Stimulated activated CD8-positive, alpha-beta memory T cell treated with anti-CD3 and anti-CD28 coated beads, Interleukin-12 subunit alpha, Interleukin-12 subunit beta, amount 100 ng/mL, for 4 hours (primary cell): ENCODE results near the gene CCDC90B.
"Not testable (repeated sequence)": the region's sequence is repeated elsewhere in the genome, so short reads cannot be mapped to it uniquely, and the experiment has no call there.

Source experiments
- DNase-seq: peaks from one replicate; pipeline ENCODE4 v3.0.0-alpha.2; 2020; ENCODE audit warnings: low read depth

The CCDC90B gene

GRCh38 chr11:83287631-83288030 is 1.5 kb upstream of the CCDC90B start:
- DNase-seq = no peak

DNA sequence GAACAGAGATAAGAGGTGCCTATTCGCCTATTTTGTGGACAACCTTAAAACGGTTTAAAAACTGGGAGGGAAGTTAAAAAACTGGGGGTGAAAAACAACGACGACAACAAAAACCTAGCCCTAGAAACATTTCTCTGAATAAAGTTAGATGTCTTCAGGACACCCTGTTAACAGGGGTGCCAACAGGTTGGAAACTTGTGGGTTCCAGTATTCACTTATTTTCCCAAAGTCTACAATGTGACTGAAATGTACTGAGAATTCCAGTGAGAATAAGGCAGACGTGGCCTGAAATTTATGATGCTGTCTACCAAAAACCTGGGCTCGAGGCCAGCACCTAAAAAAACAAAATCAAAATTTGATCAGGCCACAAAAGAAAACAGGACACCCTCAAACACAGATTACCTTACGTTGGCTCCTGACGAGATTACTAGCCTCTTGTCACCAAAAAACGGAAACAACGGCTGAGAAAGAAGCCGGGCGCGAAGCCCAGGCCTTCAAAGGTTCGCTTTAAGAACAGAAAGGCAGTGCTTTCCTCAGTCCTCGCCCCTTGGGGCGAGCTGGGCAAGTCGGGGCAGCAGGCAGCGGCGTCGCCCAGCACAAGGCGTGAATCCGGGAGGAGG is 906 bp downstream of the CCDC90B start:
- no peak for DNase-seq

DNA sequence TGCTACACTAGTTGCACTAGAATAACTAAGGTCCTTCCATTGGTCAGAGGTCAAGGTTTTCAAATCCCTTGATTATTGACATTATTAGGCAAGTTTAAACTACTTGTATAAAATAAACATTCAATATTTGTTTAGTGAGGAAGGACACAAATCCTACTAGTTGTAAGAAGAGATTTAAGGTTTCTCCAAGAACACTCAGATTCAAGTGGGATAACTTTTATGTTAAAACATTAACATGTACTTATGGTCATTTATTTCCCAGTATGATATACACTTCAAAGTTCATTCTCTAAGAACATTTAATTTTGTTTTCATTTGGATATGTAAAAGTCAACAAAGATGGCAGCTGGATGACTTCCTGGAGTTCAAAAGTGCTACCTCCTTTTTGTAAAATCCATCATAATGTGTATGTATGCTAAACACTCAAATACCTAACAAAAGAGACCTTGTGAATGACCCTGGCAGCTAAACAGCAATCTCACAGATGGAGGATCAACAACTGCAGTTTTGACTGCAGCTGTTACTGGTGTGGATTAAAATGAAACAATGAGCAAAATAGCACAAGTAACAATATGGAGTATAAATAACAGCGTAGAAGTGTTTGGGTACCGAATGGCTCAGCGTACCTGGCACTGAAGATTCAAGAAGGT is 1.5 kb downstream of the CCDC90B start:
- DNase-seq = no peak

DNA sequence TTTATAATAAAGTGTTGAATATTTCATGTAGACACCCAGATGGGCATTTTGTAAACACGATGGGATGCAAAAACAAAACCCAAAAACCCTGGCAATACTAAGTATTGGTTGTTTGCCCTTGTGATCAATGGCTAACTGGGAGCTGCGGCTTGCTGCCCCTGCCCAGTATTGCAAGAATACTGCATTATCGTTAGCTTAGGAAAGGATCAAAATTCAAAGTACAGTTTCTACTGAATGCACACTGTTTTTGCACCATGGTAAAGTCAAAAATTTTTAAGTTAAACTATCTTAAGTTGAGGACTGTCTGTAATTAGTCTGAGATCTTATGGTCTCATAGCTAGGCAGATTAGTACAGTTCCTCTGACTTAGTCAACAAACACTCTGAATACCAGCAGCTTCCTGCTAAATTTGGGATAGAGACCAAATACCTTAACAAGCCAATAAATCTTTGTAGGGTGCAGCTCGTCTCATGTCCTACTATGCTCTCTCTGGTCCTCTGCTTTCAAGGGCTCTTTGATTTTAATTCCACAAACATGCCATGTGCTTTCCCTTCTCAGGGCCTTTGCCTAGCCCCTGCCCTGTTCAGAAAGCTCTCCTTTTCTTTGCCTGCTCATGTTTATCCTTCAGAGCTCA is 4.0 kb downstream of the CCDC90B start:
- DNase-seq = no peak

GRCh38 chr11:83280256-83280655 is 5.9 kb downstream of the CCDC90B start:
- DNase-seq = no peak

DNA sequence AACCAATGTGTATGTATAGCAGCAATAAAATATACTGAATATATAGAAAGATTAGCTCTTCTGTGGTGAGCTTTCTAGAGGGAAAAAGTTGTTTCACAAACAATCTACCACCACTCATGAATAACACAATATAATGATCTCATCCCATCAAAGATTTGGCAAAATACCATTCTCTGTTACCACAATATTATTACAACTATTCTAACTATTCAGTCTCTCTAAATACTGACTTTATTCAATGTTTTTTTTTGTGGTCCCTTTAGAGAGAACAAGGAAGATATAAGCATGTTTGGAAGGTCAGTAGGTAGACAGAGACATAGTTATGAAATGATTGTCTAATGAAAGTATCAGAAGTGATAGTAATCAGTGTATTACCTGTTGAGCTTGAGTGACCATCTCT is 7.8 kb downstream of the CCDC90B start:
- DNase-seq = no peak

DNA sequence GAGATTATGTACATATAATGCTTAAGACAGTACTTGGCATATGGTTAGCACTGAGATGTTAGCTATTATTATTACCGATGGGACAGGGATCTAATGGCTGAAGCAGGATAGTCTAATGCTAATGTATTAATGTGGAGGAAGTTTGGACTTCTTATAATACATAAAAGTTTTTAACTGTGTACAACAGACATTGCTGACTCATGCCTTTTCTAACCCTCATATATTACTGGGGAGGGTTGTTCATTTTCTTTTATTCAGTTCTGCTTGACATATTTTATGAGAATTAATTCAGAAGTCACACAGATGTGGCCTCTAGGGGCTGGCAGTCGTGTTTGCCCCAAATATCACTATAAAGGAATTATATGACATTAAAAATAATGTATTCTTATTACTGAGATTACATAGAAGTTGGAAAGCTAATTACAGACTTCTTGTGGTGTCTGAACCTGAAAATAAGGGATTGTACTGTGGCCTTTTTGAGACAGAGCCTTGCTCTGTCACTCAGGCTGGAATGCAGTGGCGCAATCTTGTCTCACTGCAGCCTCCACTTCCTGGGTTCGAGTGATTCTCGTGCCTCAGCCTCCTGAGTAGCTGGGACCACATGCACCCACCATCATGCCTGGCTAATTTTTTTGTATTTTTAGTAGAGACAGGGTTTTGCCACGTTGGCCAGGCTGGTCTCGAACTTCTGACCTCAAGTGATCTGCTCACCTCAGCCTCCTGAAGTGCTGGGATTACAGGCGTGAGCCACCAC is 10.1 kb downstream of the CCDC90B start:
- no peak for DNase-seq

DNA sequence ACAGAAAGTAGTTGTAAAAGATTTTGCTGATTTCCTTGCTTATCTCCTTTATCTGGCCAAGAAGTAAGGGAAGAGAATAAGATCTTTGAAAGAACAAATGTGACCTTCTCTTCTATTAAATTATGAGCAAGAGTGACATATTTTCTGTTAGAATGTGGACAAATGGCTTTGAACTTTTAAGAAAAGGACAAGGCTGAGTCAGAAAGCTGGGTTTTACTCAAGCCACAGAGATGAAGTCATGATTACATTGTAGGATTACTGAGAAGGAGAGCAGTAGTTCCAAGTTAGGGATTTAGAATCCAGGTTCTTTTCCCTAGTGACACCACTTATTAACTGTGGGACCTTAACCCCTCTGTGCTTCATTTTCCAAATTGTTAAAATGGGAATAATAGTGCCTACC is 13.5 kb downstream of the CCDC90B start:
- no peak for DNase-seq

GRCh38 chr11:83271734-83272133 is 14.4 kb downstream of the CCDC90B start:
- DNase-seq = not testable (repeated sequence)

DNA sequence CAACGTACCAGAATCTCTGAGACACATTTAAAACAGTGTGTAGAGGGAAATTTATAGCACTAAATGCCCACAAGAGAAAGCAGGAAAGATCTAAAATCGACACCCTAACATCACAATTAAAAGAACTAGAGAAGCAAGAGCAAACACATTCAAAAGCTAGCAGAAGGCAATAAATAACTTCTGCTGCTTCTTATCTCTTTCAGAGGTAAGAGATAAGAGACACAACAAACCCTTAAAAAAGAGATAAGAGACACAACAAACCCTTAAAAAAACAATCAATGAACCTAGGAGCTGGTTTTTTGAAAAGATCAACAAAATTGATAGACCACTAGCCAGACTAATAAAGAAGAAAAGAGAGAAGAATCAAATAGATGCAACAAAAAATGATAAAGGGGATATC is 17.1 kb downstream of the CCDC90B start:
- DNase-seq = not testable (repeated sequence)

- DNase-seq = no peak
These were observed 20.8 kb downstream of the CCDC90B start for GRCh38 chr11:83265331-83265730.

DNA sequence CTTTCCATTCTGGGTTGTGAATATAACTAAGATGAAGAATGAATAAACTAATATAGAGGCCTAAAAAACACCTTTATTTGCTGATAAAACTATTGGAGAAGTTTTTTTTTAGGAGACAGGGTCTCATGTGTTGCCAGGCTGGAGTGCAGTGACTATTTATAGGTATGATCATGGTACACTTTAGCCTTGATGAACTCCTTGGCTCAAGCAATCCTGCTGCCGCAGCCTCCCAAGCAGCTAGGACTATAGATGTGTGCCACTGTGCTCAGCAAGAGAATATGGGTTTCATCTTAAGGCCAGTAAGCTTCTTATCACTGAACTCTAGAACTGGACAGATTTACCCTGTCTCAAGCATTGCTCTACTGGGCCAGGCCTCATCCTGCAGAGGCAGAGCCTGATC is 26.6 kb downstream of the CCDC90B start:
- DNase-seq = no peak

DNA sequence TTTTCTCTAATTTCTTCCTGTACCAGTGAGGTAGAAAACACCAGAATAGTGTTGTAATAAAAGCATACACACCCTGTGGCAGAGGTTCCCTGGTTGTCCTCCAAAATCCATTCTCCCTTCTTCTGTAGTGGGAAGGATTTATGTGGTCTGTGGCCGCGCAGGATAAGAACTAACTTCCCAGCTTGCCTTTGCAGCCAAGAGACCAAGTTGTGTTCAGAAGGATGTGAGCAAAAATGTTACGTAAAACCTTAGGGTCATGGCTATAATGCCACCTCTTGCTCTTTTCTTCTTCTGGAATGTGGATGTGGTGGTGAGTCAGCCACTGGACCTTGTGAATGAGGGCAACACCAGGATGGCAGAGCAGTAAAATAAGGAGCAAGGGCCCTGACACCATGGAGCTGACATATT is 28.4 kb downstream of the CCDC90B start:
- no peak for DNase-seq

- no peak for DNase-seq
These were observed 29.4 kb downstream of the CCDC90B start for GRCh38 chr11:83256602-83257340.

GRCh38 chr11:83255366-83255765 is 30.8 kb downstream of the CCDC90B start:
- DNase-seq = no peak

GRCh38 chr11:83252941-83253340 is 33.2 kb downstream of the CCDC90B start:
- no peak for DNase-seq

DNA sequence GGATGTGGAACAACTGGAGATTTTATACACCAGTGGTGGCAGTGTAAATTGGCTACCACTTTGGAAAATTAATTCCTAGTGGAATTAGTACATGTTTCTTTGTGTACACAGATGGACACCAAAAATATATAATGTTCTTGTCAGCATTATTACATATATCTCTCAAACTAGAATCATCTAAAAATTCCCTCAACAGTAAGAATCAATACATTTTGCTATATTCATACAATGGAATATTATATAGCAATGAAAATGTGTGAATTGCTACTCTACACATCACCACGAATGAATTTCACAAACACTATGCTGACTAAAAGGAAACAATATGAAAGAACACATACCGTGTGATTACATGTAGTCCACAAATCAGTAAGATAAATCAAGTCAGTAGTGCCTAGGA is 33.9 kb downstream of the CCDC90B start:
- no peak for DNase-seq

GRCh38 chr11:83249972-83250593 is 36.1 kb downstream of the CCDC90B start:
- no peak for DNase-seq

DNA sequence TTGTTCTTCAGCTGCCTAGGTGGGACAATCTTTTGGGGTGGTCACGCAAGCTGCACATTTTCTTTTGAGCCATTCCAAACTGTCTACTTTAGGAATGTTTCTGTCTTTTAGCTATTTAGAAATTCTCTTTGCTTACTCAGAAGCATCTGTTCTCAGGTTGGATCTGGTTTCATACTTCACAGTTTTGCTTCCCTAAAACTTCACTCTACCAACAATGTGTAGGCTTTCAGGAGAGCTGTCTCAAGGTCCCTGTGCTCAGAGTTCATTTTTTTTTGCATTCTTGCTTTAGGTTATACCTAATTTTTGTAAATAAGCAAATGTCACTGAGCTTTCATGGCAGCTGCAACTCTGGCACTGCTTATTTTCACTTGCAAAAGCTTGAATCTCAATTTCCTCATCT is 36.7 kb downstream of the CCDC90B start:
- DNase-seq = no peak

- DNase-seq = no peak
These were observed 44.7 kb downstream of the CCDC90B start for GRCh38 chr11:83241291-83241946.

- no peak for DNase-seq
These were observed 48.1 kb downstream of the CCDC90B start for GRCh38 chr11:83238111-83238510.
